Spleen (tissue), 7 donors: ENCODE measurements around the gene SYT14.

Experiments used
- CTCF ChIP-seq, 11 experiments: fragments of 200-600 bp in 7 of 11; fragments of 450-650 bp in 4 of 11; sonication (generic) in 4 of 11; IDR thresholded peaks in 8 of 11; conservative IDR thresholded peaks in 3 of 11; 1 replicate in 7 of 11; 2 replicates in 4 of 11; pipeline versions ENCODE4 v1.4.0 to v1.8.0; 2016 to 2021; ENCODE audit warnings: antibody characterized with exemption in 11 of 11, inconsistent platforms in 4 of 11, mild to moderate bottlenecking in 1 of 11
- POLR2AphosphoS5 ChIP-seq, 3 donors: sonication (generic); formaldehyde crosslinking; IDR thresholded peaks; one replicate each; pipeline ENCODE4 v1.5.1; 2017; ENCODE audit warnings: antibody characterized with exemption in 3 of 3
- donor health status: DM: no; HTN: no; CAD: no; lungs with moderate emphysema.
- donor health status: DM: no; HTN: no; CAD: no.
- donor health status: DM: no; HTN: no; CAD: no.

- TF ChIP-seq CTCF (IDR thresholded peaks at IDR 0.05 in 8 of 11, conservative IDR thresholded peaks at IDR 0.05 in 3 of 11) (no peak), POLR2AphosphoS5 (IDR thresholded peaks at IDR 0.05) (no peak)
Measured at GRCh38 chr1:210159211-210159610, 221.2 kb downstream of the SYT14 start.
